Panc1 (cell line): ENCODE data around the gene MAP2K4.

Experiments used
- POLR2AphosphoS5 ChIP-seq: IDR thresholded peaks from 2 replicates; pipeline ENCODE4 v1.6.1; 2012; ENCODE audit warnings: mild to moderate bottlenecking, low read depth, low read length, moderate library complexity
- SIN3A ChIP-seq: IDR thresholded peaks from 2 replicates; pipeline ENCODE4 v1.6.1; 2012; ENCODE audit warnings: low read depth, mild to moderate bottlenecking, low read length, moderate library complexity, borderline replicate concordance; ENCODE audit not compliant: insufficient read depth
- TCF7L2 ChIP-seq: IDR thresholded peaks from 2 replicates; pipeline ENCODE4 v1.6.1; 2011; ENCODE audit warnings: mild to moderate bottlenecking, low read depth, low read length, inconsistent platforms
- TF ChIP-seq, protein P1 (sequence below): fragments of 450-650 bp; IDR thresholded peaks from 2 replicates; pipeline ENCODE4 v1.5.1; 2017; ENCODE audit warnings: mild to moderate bottlenecking
- TF ChIP-seq, protein P2 (sequence below), 2 experiments: IDR thresholded peaks; 2 replicates each; pipeline ENCODE4 v1.6.1; 2011 to 2012; ENCODE audit warnings: low read depth in 2 of 2, control low read depth in 1 of 2, low read length in 1 of 2, mild to moderate bottlenecking in 1 of 2, moderate library complexity in 1 of 2; ENCODE audit not compliant: insufficient read depth in 1 of 2

DNA sequence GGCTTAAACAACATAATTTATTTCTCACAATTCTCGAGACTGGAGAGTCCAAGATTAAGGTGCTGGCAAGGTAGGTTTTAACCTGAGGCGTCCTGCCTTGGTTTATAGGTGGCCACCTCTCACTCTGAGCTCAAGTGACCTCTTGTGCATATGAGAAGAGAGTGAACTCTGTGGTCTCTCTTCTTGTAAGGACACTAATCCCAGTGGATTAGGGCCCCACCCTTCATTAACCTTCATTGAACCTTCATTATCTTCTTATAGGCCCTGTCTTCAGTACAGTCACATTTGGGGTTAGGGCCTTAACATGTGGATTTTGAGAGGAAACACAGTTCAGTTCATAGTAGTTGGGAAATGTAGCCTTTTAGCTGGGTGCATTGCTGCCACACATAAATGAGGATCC, 57.1 kb downstream of the MAP2K4 start:
- TF ChIP-seq, protein P1, sequence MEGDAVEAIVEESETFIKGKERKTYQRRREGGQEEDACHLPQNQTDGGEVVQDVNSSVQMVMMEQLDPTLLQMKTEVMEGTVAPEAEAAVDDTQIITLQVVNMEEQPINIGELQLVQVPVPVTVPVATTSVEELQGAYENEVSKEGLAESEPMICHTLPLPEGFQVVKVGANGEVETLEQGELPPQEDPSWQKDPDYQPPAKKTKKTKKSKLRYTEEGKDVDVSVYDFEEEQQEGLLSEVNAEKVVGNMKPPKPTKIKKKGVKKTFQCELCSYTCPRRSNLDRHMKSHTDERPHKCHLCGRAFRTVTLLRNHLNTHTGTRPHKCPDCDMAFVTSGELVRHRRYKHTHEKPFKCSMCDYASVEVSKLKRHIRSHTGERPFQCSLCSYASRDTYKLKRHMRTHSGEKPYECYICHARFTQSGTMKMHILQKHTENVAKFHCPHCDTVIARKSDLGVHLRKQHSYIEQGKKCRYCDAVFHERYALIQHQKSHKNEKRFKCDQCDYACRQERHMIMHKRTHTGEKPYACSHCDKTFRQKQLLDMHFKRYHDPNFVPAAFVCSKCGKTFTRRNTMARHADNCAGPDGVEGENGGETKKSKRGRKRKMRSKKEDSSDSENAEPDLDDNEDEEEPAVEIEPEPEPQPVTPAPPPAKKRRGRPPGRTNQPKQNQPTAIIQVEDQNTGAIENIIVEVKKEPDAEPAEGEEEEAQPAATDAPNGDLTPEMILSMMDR, result no peak
- TF ChIP-seq, protein P2, sequence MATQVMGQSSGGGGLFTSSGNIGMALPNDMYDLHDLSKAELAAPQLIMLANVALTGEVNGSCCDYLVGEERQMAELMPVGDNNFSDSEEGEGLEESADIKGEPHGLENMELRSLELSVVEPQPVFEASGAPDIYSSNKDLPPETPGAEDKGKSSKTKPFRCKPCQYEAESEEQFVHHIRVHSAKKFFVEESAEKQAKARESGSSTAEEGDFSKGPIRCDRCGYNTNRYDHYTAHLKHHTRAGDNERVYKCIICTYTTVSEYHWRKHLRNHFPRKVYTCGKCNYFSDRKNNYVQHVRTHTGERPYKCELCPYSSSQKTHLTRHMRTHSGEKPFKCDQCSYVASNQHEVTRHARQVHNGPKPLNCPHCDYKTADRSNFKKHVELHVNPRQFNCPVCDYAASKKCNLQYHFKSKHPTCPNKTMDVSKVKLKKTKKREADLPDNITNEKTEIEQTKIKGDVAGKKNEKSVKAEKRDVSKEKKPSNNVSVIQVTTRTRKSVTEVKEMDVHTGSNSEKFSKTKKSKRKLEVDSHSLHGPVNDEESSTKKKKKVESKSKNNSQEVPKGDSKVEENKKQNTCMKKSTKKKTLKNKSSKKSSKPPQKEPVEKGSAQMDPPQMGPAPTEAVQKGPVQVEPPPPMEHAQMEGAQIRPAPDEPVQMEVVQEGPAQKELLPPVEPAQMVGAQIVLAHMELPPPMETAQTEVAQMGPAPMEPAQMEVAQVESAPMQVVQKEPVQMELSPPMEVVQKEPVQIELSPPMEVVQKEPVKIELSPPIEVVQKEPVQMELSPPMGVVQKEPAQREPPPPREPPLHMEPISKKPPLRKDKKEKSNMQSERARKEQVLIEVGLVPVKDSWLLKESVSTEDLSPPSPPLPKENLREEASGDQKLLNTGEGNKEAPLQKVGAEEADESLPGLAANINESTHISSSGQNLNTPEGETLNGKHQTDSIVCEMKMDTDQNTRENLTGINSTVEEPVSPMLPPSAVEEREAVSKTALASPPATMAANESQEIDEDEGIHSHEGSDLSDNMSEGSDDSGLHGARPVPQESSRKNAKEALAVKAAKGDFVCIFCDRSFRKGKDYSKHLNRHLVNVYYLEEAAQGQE (IDR thresholded peaks at IDR 0.05; ENCODE audit: insufficient read depth in 1 of 2, low read depth in 2 of 2, low read length in 1 of 2), result no peak
- TF ChIP-seq TCF7L2 (no peak), POLR2AphosphoS5 (no peak), SIN3A (no peak)
